ENCODE results near the gene PLA2G12B.
"Not testable (repeated sequence)": the region's sequence is repeated elsewhere in the genome, so short reads cannot be mapped to it uniquely, and the experiment has no call there.

Gene PLA2G12B

GRCh38 chr10:72932259-72933015, 22.2 kb downstream of the PLA2G12B start:
- H3K4me3 ChIP-seq (ENCODE audit: low read depth, low read length): no peak overlapping the region
- no peak for DNase-seq (ENCODE audit: low read depth)
- TF ChIP-seq CTCF (IDR thresholded peaks at IDR 0.05; ENCODE audit: control insufficient read depth, extremely low read depth, insufficient read depth): no peak

- DNase-seq (ENCODE audit: low read depth): no peak
- no peak overlapping the region for H3K4me3 ChIP-seq (ENCODE audit: low read depth, low read length)
- no peak for TF ChIP-seq CTCF (IDR thresholded peaks at IDR 0.05; ENCODE audit: control insufficient read depth, extremely low read depth, insufficient read depth)
Observed at GRCh38 chr10:72930276-72930675, 24.3 kb downstream of the PLA2G12B start.

GRCh38 chr10:72928798-72929197, 25.8 kb downstream of the PLA2G12B start:
- TF ChIP-seq CTCF (IDR thresholded peaks at IDR 0.05; ENCODE audit: control insufficient read depth, extremely low read depth, insufficient read depth): no peak
- no peak overlapping the region for H3K4me3 ChIP-seq (ENCODE audit: low read depth, low read length)
- DNase-seq (ENCODE audit: low read depth): no peak

- TF ChIP-seq CTCF (IDR thresholded peaks at IDR 0.05; ENCODE audit: control insufficient read depth, extremely low read depth, insufficient read depth): no peak
- DNase-seq (ENCODE audit: low read depth): no peak
- H3K4me3 ChIP-seq (ENCODE audit: low read depth, low read length): no peak overlapping the region
Observed at GRCh38 chr10:72927485-72927884, 27.1 kb downstream of the PLA2G12B start.

- H3K4me3 ChIP-seq (ENCODE audit: low read depth, low read length): no peak overlapping the region
- DNase-seq (ENCODE audit: low read depth): no peak
- TF ChIP-seq CTCF (IDR thresholded peaks at IDR 0.05; ENCODE audit: control insufficient read depth, extremely low read depth, insufficient read depth): no peak
Observed at GRCh38 chr10:72925951-72926465, 28.6 kb downstream of the PLA2G12B start.

GRCh38 chr10:72924351-72924750, 30.3 kb downstream of the PLA2G12B start:
- no peak for TF ChIP-seq CTCF (IDR thresholded peaks at IDR 0.05; ENCODE audit: control insufficient read depth, extremely low read depth, insufficient read depth)
- H3K4me3 ChIP-seq (ENCODE audit: low read depth, low read length): no peak overlapping the region
- DNase-seq (ENCODE audit: low read depth): no peak

- not testable (repeated sequence) for H3K4me3 ChIP-seq (ENCODE audit: low read depth, low read length); DNase-seq (ENCODE audit: low read depth)
Observed at GRCh38 chr10:72921147-72921683, 33.4 kb downstream of the PLA2G12B start.

Measured in LNCaP clone FGC (cell line).